ENCODE data around the gene ITGB4. TPM values are rescaled to one million over a fixed set of nuclear protein-coding genes. Genes with fewer than 3 reads are reported as not detected.

ITGB4 gene
- total RNA-seq, 1 donor from 2014 or later: 5.7 TPM

Small RNA genes within 50 kb of the gene (microRNA-seq; reads per million reads assigned to microRNA genes)
- not detected for gene MIR4738

Other genes with a start within 250 kb of the ITGB4 start
- gene CASKIN2, start 205.9 kb upstream of the ITGB4 start, total RNA-seq: 48.2 TPM
- 7.7 TPM for gene TSEN54, start 204.9 kb upstream of the ITGB4 start, total RNA-seq
- 4.7 TPM for gene LLGL2, start 195.8 kb upstream of the ITGB4 start, total RNA-seq
- 62.8 TPM for gene MYO15B, start 133.7 kb upstream of the ITGB4 start, total RNA-seq
- gene SMIM5, start 88.0 kb upstream of the ITGB4 start, total RNA-seq: 1.7 TPM
- gene RECQL5, start 54.3 kb upstream of the ITGB4 start, total RNA-seq: 11.3 TPM
- gene SAP30BP, start 54.1 kb upstream of the ITGB4 start, total RNA-seq: 47.2 TPM
- 11.5 TPM for gene GALK1, start 43.7 kb downstream of the ITGB4 start, total RNA-seq
- 16.8 TPM for gene UNK, start 63.3 kb downstream of the ITGB4 start, total RNA-seq
- 7.9 TPM for gene UNC13D, start 122.9 kb downstream of the ITGB4 start, total RNA-seq
- 129 TPM for gene WBP2, start 133.9 kb downstream of the ITGB4 start, total RNA-seq
- 39.5 TPM for gene TRIM47, start 157.1 kb downstream of the ITGB4 start, total RNA-seq
- gene TRIM65, start 175.5 kb downstream of the ITGB4 start, total RNA-seq: 12.1 TPM
- gene MRPL38, start 183.4 kb downstream of the ITGB4 start, total RNA-seq: 76.3 TPM
- 5.2 TPM for gene FBF1, start 219.6 kb downstream of the ITGB4 start, total RNA-seq